Cardiac muscle cell (in vitro differentiated cells and primary cell): ENCODE data around the gene MPP1. TPM values are rescaled to one million over a fixed set of nuclear protein-coding genes. Genes with fewer than 3 reads are reported as not detected.

Source experiments
- DNase-seq, 2 donors: peaks; one replicate each; pipeline versions ENCODE4 v3.0.0 to v3.0.0-alpha.2; 2010 to 2017; ENCODE audit warnings: low read depth in 1 of 2, low spot score in 1 of 2
- H3K27ac ChIP-seq: fragments of 200-600 bp; sonication (generic); 2 replicates; pipeline ENCODE4 v1.5.1; 2016
- H3K27me3 ChIP-seq: fragments of 200-600 bp; sonication (generic); 2 replicates; pipeline ENCODE4 v1.6.0; 2016; ENCODE audit warnings: control low read depth
- H3K36me3 ChIP-seq: fragments of 200-600 bp; sonication (generic); 2 replicates; pipeline ENCODE4 v1.5.1; 2016; ENCODE audit warnings: control low read depth
- H3K4me1 ChIP-seq: fragments of 200-600 bp; sonication (generic); 2 replicates; pipeline ENCODE4 v1.8.1; 2017; ENCODE audit warnings: low read depth, mild to moderate bottlenecking, mixed run types
- H3K4me3 ChIP-seq: fragments of 200-600 bp; sonication (generic); 2 replicates; pipeline ENCODE4 v1.5.1; 2016; ENCODE audit warnings: mild to moderate bottlenecking
- H3K9me3 ChIP-seq: fragments of 200-600 bp; sonication (generic); 2 replicates; pipeline ENCODE4 v1.5.1; 2017; ENCODE audit warnings: low read depth, mild to moderate bottlenecking, control low read depth
- CTCF ChIP-seq: IDR thresholded peaks from 2 replicates; pipeline ENCODE4 v1.5.1; 2012; ENCODE audit warnings: low read depth, mild to moderate bottlenecking, low read length
- polyA plus RNA-seq: library from polyadenylated mRNA; unstranded; fragments of >200 nt; fragmentation: Nextera tagmentation; extraction: Ambion mirVana; gene quantifications from 2 replicates; pipeline ENCODE4 v1.2.1, GENCODE V29; 2016
- total RNA-seq: library from RNA; depleted of rRNA; stranded (reverse); fragments of >200 nt; gene quantifications from 2 replicates; pipeline ENCODE4 v1.2.3, GENCODE V29; 2016

The MPP1 gene
- total and polyA plus RNA-seq, 2 experiments from 2014 or later: 22.5 to 28.5 TPM

DNA sequence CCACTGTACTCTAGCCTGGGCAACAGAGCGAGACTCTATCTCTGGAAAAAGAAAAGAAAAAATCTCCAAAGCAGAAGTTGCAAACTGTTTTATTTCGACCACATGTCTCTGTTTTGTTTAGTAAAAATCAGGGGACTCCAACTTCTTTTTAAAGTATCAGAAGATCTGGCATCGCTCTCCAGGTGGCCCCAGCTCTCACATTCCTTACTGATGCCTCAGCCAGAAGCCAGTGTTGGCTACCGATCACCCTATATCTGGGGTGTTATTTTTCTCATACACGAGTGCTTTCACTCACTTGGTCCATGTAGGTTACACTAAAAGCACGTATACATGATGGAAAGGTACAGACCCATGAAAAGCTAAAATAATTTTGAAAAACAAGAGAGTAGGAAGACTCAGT is 8.3 kb downstream of the MPP1 start:
- H3K4me3 ChIP-seq: no peak overlapping the region
- peak in 1 of 2 donors; percentile 21 for DNase-seq
- no peaks in the 10 kb centered on the region for H3K36me3 ChIP-seq
- no peak for TF ChIP-seq CTCF
- H3K9me3 ChIP-seq: no peaks in the 10 kb centered on the region
- no peak overlapping the region for H3K27ac ChIP-seq
- no peaks in the 10 kb centered on the region for H3K4me1 ChIP-seq
- H3K27me3 ChIP-seq: no peaks in the 10 kb centered on the region

DNA sequence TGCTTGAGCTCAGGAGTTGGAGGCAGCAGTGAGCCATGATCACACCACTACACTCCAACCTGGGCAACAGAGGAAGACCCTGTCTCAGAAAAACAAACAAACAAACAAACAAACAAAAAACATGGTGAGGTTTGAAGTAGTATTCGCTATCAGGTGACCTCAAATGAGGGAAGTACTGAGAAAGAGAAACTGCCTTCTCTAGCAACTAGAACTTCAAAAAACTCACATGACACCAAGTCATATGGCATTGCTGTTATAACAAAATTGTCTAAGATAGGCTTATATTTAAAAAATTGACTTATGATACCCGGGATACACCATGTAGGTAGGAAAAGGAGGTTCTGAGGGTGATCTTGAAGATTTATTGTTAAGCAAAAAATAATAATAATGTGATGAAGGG is 10.3 kb downstream of the MPP1 start:
- no peak for DNase-seq
- Histone ChIP-seq H3K36me3 (no peaks in the 10 kb centered on the region), H3K4me1 (no peaks in the 10 kb centered on the region), H3K27me3 (no peaks in the 10 kb centered on the region), H3K4me3 (no peak overlapping the region), H3K9me3 (no peaks in the 10 kb centered on the region), H3K27ac (no peak overlapping the region)
- TF ChIP-seq CTCF: no peak

DNA sequence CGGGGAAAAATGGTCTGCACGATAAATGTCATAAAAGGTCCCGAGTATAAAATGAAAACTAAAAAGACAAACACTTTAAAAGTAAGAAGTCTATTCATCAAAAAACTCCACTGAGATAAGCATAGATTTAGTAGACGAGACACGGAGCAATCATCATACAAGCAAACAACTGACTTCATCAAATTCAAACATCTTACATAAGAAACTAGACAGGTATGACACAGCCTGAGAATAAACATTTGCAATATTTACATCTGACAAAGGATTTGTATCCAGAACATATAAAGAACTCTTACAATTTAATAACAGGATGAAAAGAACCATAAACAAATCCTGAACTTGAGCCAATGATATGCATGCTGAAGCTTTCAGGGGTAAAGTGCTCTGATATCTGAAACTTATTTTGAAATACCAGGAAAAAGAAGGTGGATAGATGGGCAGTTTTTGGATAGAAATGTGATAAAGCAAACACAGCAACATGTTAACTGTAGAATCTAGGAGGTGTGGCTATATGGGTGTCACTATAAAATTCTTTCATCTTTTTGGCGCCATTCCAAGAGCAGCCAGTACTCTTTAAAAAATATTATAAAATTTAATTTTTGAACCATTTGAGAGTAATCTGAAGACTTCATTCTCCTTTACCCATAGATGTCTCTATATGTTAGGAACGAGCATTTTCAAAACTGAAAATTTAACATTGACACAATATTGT is 12.0 kb downstream of the MPP1 start:
- no peak for TF ChIP-seq CTCF
- H3K36me3 ChIP-seq: no peaks in the 10 kb centered on the region
- H3K27me3 ChIP-seq: no peaks in the 10 kb centered on the region
- H3K4me3 ChIP-seq: no peak overlapping the region
- H3K4me1 ChIP-seq: no peaks in the 10 kb centered on the region
- no peaks in the 10 kb centered on the region for H3K9me3 ChIP-seq
- DNase-seq: no peak
- H3K27ac ChIP-seq: no peak overlapping the region

DNA sequence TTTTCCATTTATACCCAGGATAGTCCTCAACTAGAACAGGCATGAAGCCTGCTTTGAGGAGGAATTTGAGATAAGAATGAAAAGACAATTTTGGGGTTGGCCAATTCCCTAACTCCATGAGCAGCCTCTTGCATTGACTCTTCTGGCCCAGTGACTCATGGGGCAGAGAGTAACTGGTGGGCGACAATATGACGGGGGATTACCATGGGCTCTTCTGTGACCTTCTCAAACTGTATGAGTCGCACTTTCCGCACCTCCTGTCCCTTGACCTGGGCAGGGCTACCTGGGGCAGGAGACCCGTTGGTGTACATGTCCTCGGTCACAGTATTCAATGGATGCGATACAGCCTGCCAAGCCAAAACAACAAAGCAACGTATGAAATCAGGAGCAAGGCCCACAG is 13.3 kb downstream of the MPP1 start:
- Histone ChIP-seq H3K36me3 (no peaks in the 10 kb centered on the region), H3K4me3 (no peak overlapping the region), H3K9me3 (no peaks in the 10 kb centered on the region), H3K27ac (no peak overlapping the region), H3K27me3 (no peaks in the 10 kb centered on the region), H3K4me1 (no peaks in the 10 kb centered on the region)
- no peak for DNase-seq
- no peak for TF ChIP-seq CTCF

GRCh38 chrX:154791467-154791866 is 13.8 kb downstream of the MPP1 start:
- H3K4me1 ChIP-seq: no peaks in the 10 kb centered on the region
- H3K27me3 ChIP-seq: no peaks in the 10 kb centered on the region
- TF ChIP-seq CTCF: no peak
- no peak overlapping the region for H3K4me3 ChIP-seq
- H3K36me3 ChIP-seq: no peaks in the 10 kb centered on the region
- no peaks in the 10 kb centered on the region for H3K9me3 ChIP-seq
- DNase-seq: no peak
- H3K27ac ChIP-seq: no peak overlapping the region
